IPS-20b (cell line): ENCODE data around the gene TLN1.

Experiments used
- H3K27ac ChIP-seq: one replicate; pipeline ENCODE4 v1.5.1; 2013; ENCODE audit warnings: low read length
- H3K27me3 ChIP-seq: 2 replicates; pipeline ENCODE4 v1.6.1; 2013; ENCODE audit warnings: mild to moderate bottlenecking, low read length, inconsistent platforms; ENCODE audit not compliant: insufficient read depth
- H3K36me3 ChIP-seq: 2 replicates; pipeline ENCODE4 v1.6.1; 2013; ENCODE audit warnings: low read depth, mild to moderate bottlenecking, inconsistent platforms, low read length, moderate library complexity; ENCODE audit not compliant: insufficient read depth
- H3K4me1 ChIP-seq: 2 replicates; pipeline ENCODE4 v1.6.1; 2013; ENCODE audit warnings: mild to moderate bottlenecking, control low read depth, inconsistent platforms, low read length, moderate library complexity; ENCODE audit not compliant: insufficient read depth
- H3K4me3 ChIP-seq: 2 replicates; pipeline ENCODE4 v1.5.1; 2013; ENCODE audit warnings: mild to moderate bottlenecking, low read length, inconsistent platforms
- H3K9ac ChIP-seq: 2 replicates; pipeline ENCODE4 v1.6.1; 2013; ENCODE audit warnings: low read depth, mild to moderate bottlenecking, inconsistent platforms, low read length, moderate library complexity
- H3K9me3 ChIP-seq: 2 replicates; pipeline ENCODE4 v1.6.1; 2013; ENCODE audit warnings: mild to moderate bottlenecking, low read depth, low read length, inconsistent platforms; ENCODE audit not compliant: insufficient read depth

TLN1 gene

GRCh38 chr9:35687972-35688557, 43.9 kb downstream of the TLN1 start:
- Histone ChIP-seq H3K27ac (no peak overlapping the region), H3K4me1 (peaks cover 11% of the 10 kb centered on the region), H3K9me3 (no peaks in the 10 kb centered on the region), H3K36me3 (peaks cover 61% of the 10 kb centered on the region), H3K9ac (peak overlapping the region; percentile 94; the same call in 1 of the 2 replicates), H3K27me3 (no peaks in the 10 kb centered on the region), H3K4me3 (peak overlapping the region; percentile 87)

- Histone ChIP-seq H3K9me3 (no peaks in the 10 kb centered on the region), H3K4me1 (peaks cover 11% of the 10 kb centered on the region), H3K36me3 (peaks cover 68% of the 10 kb centered on the region), H3K4me3 (no peak overlapping the region; the same call in 1 of the 2 replicates), H3K9ac (no peak overlapping the region), H3K27ac (no peak overlapping the region), H3K27me3 (no peaks in the 10 kb centered on the region)
Measured at GRCh38 chr9:35687306-35687705, 44.7 kb downstream of the TLN1 start.

- peaks cover 76% of the 10 kb centered on the region for H3K36me3 ChIP-seq
Measured at GRCh38 chr9:35686222-35687203, 45.5 kb downstream of the TLN1 start.

GRCh38 chr9:35685506-35685905, 46.5 kb downstream of the TLN1 start:
- H3K9ac ChIP-seq = no peak overlapping the region
- H3K27me3 ChIP-seq = no peaks in the 10 kb centered on the region
- peaks cover 78% of the 10 kb centered on the region for H3K36me3 ChIP-seq
- no peaks in the 10 kb centered on the region for H3K9me3 ChIP-seq
- H3K4me3 ChIP-seq = no peak overlapping the region
- peaks cover 8% of the 10 kb centered on the region for H3K4me1 ChIP-seq
- H3K27ac ChIP-seq = no peak overlapping the region

More at GRCh38 chr9:35686222-35687203, 45.5 kb downstream of the TLN1 start:
- Histone ChIP-seq H3K9me3 (no peaks in the 10 kb centered on the region), H3K4me1 (peaks cover 11% of the 10 kb centered on the region), H3K27ac (no peak overlapping the region), H3K9ac (no peak overlapping the region), H3K27me3 (no peaks in the 10 kb centered on the region), H3K4me3 (no peak overlapping the region)

- no peak overlapping the region for H3K27ac ChIP-seq
- H3K4me3 ChIP-seq = no peak overlapping the region
- H3K36me3 ChIP-seq = peaks cover 78% of the 10 kb centered on the region
- no peaks in the 10 kb centered on the region for H3K9me3 ChIP-seq
- no peak overlapping the region for H3K9ac ChIP-seq
- H3K27me3 ChIP-seq = no peaks in the 10 kb centered on the region
- peaks cover 8% of the 10 kb centered on the region for H3K4me1 ChIP-seq
Measured at GRCh38 chr9:35684921-35685320, 47.1 kb downstream of the TLN1 start.

GRCh38 chr9:35683323-35683722, 48.7 kb downstream of the TLN1 start:
- Histone ChIP-seq H3K4me3 (no peak overlapping the region), H3K9me3 (no peaks in the 10 kb centered on the region), H3K9ac (no peak overlapping the region), H3K36me3 (peaks cover 70% of the 10 kb centered on the region), H3K4me1 (peaks cover 3% of the 10 kb centered on the region; the same call in 1 of the 2 replicates), H3K27me3 (no peaks in the 10 kb centered on the region), H3K27ac (no peak overlapping the region)

GRCh38 chr9:35682520-35683315, 49.3 kb downstream of the TLN1 start:
- Histone ChIP-seq H3K27me3 (no peaks in the 10 kb centered on the region), H3K27ac (no peak overlapping the region), H3K36me3 (peaks cover 64% of the 10 kb centered on the region), H3K4me1 (no peaks in the 10 kb centered on the region; the same call in 1 of the 2 replicates), H3K4me3 (no peak overlapping the region), H3K9me3 (no peaks in the 10 kb centered on the region), H3K9ac (no peak overlapping the region)

GRCh38 chr9:35682051-35682450, 49.9 kb downstream of the TLN1 start:
- Histone ChIP-seq H3K27ac (no peak overlapping the region), H3K36me3 (peaks cover 57% of the 10 kb centered on the region), H3K9me3 (no peaks in the 10 kb centered on the region), H3K9ac (no peak overlapping the region), H3K4me1 (no peaks in the 10 kb centered on the region), H3K27me3 (no peaks in the 10 kb centered on the region), H3K4me3 (no peak overlapping the region)

GRCh38 chr9:35681341-35682002, 50.5 kb downstream of the TLN1 start:
- Histone ChIP-seq H3K9me3 (no peaks in the 10 kb centered on the region), H3K27ac (no peak overlapping the region), H3K27me3 (peaks cover 2% of the 10 kb centered on the region; the same call in 1 of the 2 replicates), H3K4me1 (peaks cover under 1% of the 10 kb centered on the region; the same call in 1 of the 2 replicates), H3K36me3 (peaks cover 52% of the 10 kb centered on the region), H3K4me3 (no peak overlapping the region), H3K9ac (no peak overlapping the region)

DNA sequence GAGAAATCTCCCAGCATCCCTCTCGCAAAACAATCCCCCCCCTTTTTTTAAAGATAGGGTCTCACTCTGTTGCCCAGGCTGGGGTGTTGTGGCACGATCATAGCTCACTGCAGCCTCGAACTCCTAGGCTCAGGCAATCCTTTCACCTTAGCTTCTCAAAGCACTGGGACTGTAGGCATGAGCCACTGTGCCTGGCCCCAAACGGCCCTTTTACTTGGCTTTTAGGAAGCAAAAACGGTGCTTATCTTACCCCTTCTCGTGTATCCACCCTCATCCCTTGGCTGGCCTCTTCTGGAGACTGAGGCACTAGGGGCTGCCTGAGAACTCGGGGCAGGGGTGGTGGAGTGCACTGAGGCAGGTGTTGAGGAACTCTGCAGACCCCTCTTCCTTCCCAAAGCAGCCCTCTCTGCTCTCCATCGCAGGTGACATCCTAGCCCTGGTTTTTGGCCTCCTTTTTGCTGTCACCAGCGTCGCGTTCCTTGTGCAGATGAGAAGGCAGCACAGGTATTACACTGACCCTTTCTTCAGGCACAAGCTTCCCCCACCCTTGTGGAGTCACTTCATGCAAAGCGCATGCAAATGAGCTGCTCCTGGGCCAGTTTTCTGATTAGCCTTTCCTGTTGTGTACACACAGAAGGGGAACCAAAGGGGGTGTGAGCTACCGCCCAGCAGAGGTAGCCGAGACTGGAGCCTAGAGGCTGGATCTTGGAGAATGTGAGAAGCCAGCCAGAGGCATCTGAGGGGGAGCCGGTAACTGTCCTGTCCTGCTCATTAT, 51.5 kb downstream of the TLN1 start:
- peaks cover 7% of the 10 kb centered on the region for H3K27me3 ChIP-seq
- peaks cover 42% of the 10 kb centered on the region for H3K36me3 ChIP-seq
- no peak overlapping the region for H3K27ac ChIP-seq
- no peaks in the 10 kb centered on the region for H3K9me3 ChIP-seq
- no peak overlapping the region for H3K9ac ChIP-seq
- H3K4me3 ChIP-seq = no peak overlapping the region
- H3K4me1 ChIP-seq = peaks cover 6% of the 10 kb centered on the region; the same call in 1 of the 2 replicates
